Measurements from ENCODE around the gene KIAA2012.

DNA sequence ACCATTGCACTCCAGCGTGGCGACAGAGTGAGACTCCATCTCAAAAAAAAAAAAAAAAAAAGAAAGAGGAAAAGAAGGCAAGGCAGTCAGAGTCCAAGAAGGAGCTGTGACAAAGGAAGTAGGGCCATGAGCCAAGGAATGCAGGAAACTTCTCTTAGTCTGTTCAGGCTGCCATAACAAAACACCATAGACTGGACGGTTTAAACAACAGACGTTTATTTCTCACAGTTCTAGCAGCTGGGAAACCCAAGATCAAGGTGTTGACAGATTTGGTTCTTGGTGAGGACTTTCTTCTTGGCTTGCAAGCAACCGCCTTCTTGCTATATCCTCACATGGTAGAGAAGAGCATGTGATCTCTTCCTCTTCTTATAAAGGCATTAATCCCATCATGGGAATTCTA, 178.4 kb downstream of the KIAA2012 start:
- TF ChIP-seq CTCF (IDR thresholded peaks at IDR 0.05; ENCODE audit: low read depth, low read length) (no peak), EZH2phosphoT487 (IDR thresholded peaks at IDR 0.05; ENCODE audit: low read depth) (no peak)

Measured in OCI-LY3 (cell line).